ES-I3 (cell line): ENCODE data around the gene IGFBP1.

Experiments
- H3K36me3 ChIP-seq: 2 replicates; pipeline ENCODE4 v1.6.1; 2013; ENCODE audit warnings: mild to moderate bottlenecking, low read length, control low read depth, moderate library complexity; ENCODE audit not compliant: insufficient read depth
- H3K4me1 ChIP-seq: 2 replicates; pipeline ENCODE4 v1.6.1; 2013; ENCODE audit warnings: mild to moderate bottlenecking, control low read depth, low read length; ENCODE audit not compliant: insufficient read depth
- H3K9ac ChIP-seq: 2 replicates; pipeline ENCODE4 v1.6.1; 2013; ENCODE audit warnings: low read depth, mild to moderate bottlenecking, low read length, moderate library complexity
- H3K9me3 ChIP-seq: 2 replicates; pipeline ENCODE4 v1.6.1; 2013; ENCODE audit warnings: mild to moderate bottlenecking, low read length, moderate library complexity; ENCODE audit not compliant: control insufficient read depth, insufficient read depth

The IGFBP1 gene

GRCh38 chr7:45872116-45873034 is 15.9 kb upstream of the IGFBP1 start:
- Histone ChIP-seq H3K9me3 (no peaks in the 10 kb centered on the region; the same call in 1 of the 2 replicates), H3K36me3 (no peaks in the 10 kb centered on the region), H3K4me1 (no peaks in the 10 kb centered on the region), H3K9ac (no peak overlapping the region)

GRCh38 chr7:45873035-45873354 is 15.3 kb upstream of the IGFBP1 start, which contains the start of gene CCDC201:
CCDC201 (minus strand) TSS chr7:45873082; CDS start chr7:45873007, 75 bp downstream.
- Histone ChIP-seq H3K36me3 (no peaks in the 10 kb centered on the region), H3K4me1 (no peaks in the 10 kb centered on the region), H3K9me3 (no peaks in the 10 kb centered on the region; the same call in 1 of the 2 replicates), H3K9ac (no peak within 1 kb of the TSS)

- no peak overlapping the region for H3K9ac ChIP-seq
Observed at GRCh38 chr7:45873355-45873754, 14.9 kb upstream of the IGFBP1 start.

GRCh38 chr7:45874408-45875131 is 13.7 kb upstream of the IGFBP1 start:
- Histone ChIP-seq H3K4me1 (no peaks in the 10 kb centered on the region), H3K9ac (no peak overlapping the region), H3K9me3 (no peaks in the 10 kb centered on the region), H3K36me3 (no peaks in the 10 kb centered on the region)

More at GRCh38 chr7:45873355-45873754, 14.9 kb upstream of the IGFBP1 start:
- Histone ChIP-seq H3K4me1 (no peaks in the 10 kb centered on the region), H3K36me3 (no peaks in the 10 kb centered on the region), H3K9me3 (no peaks in the 10 kb centered on the region)

- H3K4me1 ChIP-seq, result no peaks in the 10 kb centered on the region
- no peaks in the 10 kb centered on the region for H3K36me3 ChIP-seq
Observed at GRCh38 chr7:45876519-45876918, 11.8 kb upstream of the IGFBP1 start.

GRCh38 chr7:45878457-45879144 is 9.7 kb upstream of the IGFBP1 start:
- H3K36me3 ChIP-seq, result no peaks in the 10 kb centered on the region
- no peaks in the 10 kb centered on the region for H3K9me3 ChIP-seq
- H3K9ac ChIP-seq, result no peak overlapping the region
- H3K4me1 ChIP-seq, result no peaks in the 10 kb centered on the region

More at GRCh38 chr7:45876519-45876918, 11.8 kb upstream of the IGFBP1 start:
- H3K9ac ChIP-seq, result no peak overlapping the region
- no peaks in the 10 kb centered on the region for H3K9me3 ChIP-seq

- Histone ChIP-seq H3K4me1 (no peaks in the 10 kb centered on the region), H3K9ac (no peak overlapping the region), H3K9me3 (no peaks in the 10 kb centered on the region), H3K36me3 (no peaks in the 10 kb centered on the region)
Observed at GRCh38 chr7:45880433-45880860, 7.8 kb upstream of the IGFBP1 start.

- H3K4me1 ChIP-seq, result no peaks in the 10 kb centered on the region
- no peak overlapping the region for H3K9ac ChIP-seq
- no peaks in the 10 kb centered on the region for H3K9me3 ChIP-seq
- H3K36me3 ChIP-seq, result no peaks in the 10 kb centered on the region
Observed at GRCh38 chr7:45881280-45881758, 7.0 kb upstream of the IGFBP1 start.

GRCh38 chr7:45881759-45882464 is 6.4 kb upstream of the IGFBP1 start:
- Histone ChIP-seq H3K9ac (no peak overlapping the region), H3K36me3 (no peaks in the 10 kb centered on the region), H3K4me1 (no peaks in the 10 kb centered on the region), H3K9me3 (no peaks in the 10 kb centered on the region)

- no peak overlapping the region for H3K9ac ChIP-seq
- no peaks in the 10 kb centered on the region for H3K9me3 ChIP-seq
- no peaks in the 10 kb centered on the region for H3K36me3 ChIP-seq
- H3K4me1 ChIP-seq, result no peaks in the 10 kb centered on the region
Observed at GRCh38 chr7:45882465-45882810, 5.8 kb upstream of the IGFBP1 start.

GRCh38 chr7:45884136-45884535 is 4.2 kb upstream of the IGFBP1 start:
- H3K9ac ChIP-seq, result no peak overlapping the region
- H3K4me1 ChIP-seq, result no peaks in the 10 kb centered on the region
- H3K9me3 ChIP-seq, result no peaks in the 10 kb centered on the region
- H3K36me3 ChIP-seq, result no peaks in the 10 kb centered on the region

GRCh38 chr7:45885264-45885882 is 2.9 kb upstream of the IGFBP1 start:
- Histone ChIP-seq H3K9ac (no peak overlapping the region), H3K4me1 (no peaks in the 10 kb centered on the region), H3K36me3 (no peaks in the 10 kb centered on the region; the same call in 1 of the 2 replicates)

GRCh38 chr7:45886931-45887667 is 1.2 kb upstream of the IGFBP1 start:
- Histone ChIP-seq H3K36me3 (no peaks in the 10 kb centered on the region; the same call in 1 of the 2 replicates), H3K9me3 (no peaks in the 10 kb centered on the region), H3K9ac (no peak overlapping the region), H3K4me1 (no peaks in the 10 kb centered on the region)

More at GRCh38 chr7:45885264-45885882, 2.9 kb upstream of the IGFBP1 start:
- H3K9me3 ChIP-seq, result no peaks in the 10 kb centered on the region
